K562 (cell line): Measurements from ENCODE around the gene CDYL. TPM values are rescaled to one million over a fixed set of nuclear protein-coding genes. Genes with fewer than 3 reads are reported as not detected.

Experiments
- ATAC-seq: fragments of 200-7000 bp; cut with Tn5 transposase; 3 replicates; pipeline ENCODE4 v1.9.1; 2020; ENCODE audit warnings: moderate library complexity
- BruUV-seq: library from RNA; stranded (reverse); fragments of 400-500 nt; replicated peaks from 2 replicates; lab custom pipeline; 2021; lab: Mats Ljungman, UMichigan
- CTCF ChIA-PET: fragments of 300-600 bp; formaldehyde crosslinking; extraction: SDS; loops from one replicate; lab custom pipeline; 2021; ENCODE audit warnings: low intra/inter-chr PET ratio; lab: Yijun Ruan, JAX
- POLR2A ChIA-PET: fragments of 300-600, 350-650 bp; sonication (Branson Sonifier 250); formaldehyde crosslinking; extraction: SDS; loops from one replicate; lab custom pipeline; 2021; ENCODE audit warnings: antibody characterized with exemption, inconsistent platforms; lab: Yijun Ruan, JAX
- DNase-seq, 4 experiments: peaks; one replicate each; pipeline versions ENCODE4 v3.0.0 to v3.0.0-alpha.2; 2011 to 2018; ENCODE audit warnings: low spot score in 3 of 4, mixed read lengths in 3 of 4; ENCODE audit errors: extremely low read depth in 1 of 4
- FAIRE-seq: peaks from 2 replicates; lab custom pipeline; 2011; peaks lifted over from hg19 to GRCh38; lab: Jason Lieb, UNC
- H2AFZ ChIP-seq: 2 replicates; pipeline ENCODE4 v1.6.0; 2011; ENCODE audit warnings: low read depth, low read length, control low read depth, inconsistent platforms
- H3K27ac ChIP-seq: fragments of 200-600 bp; 3 replicates; pipeline ENCODE4 v1.8.0; 2011; ENCODE audit warnings: low read depth, mild to moderate bottlenecking, control low read depth, inconsistent platforms, low read length, moderate library complexity, mixed read lengths; ENCODE audit errors: extremely low read depth
- H3K27me3 ChIP-seq, 2 experiments: fragments of 300-600 bp in 1 of 2; 2 replicates in 1 of 2; 3 replicates in 1 of 2; pipeline versions ENCODE4 v1.6.0 to v1.8.0; 2011; ENCODE audit warnings: inconsistent platforms in 2 of 2, low read length in 2 of 2, mild to moderate bottlenecking in 1 of 2, mixed read lengths in 1 of 2, moderate library complexity in 1 of 2; ENCODE audit not compliant: control insufficient read depth in 2 of 2, insufficient read depth in 2 of 2
- H3K36me3 ChIP-seq: fragments of 300-600 bp; 3 replicates; pipeline ENCODE4 v1.8.0; 2011; ENCODE audit warnings: mild to moderate bottlenecking, low read length, inconsistent platforms; ENCODE audit not compliant: control insufficient read depth, insufficient read depth
- H3K4me1 ChIP-seq, 2 experiments: fragments of 200-600 bp in 1 of 2; replicated peaks in 1 of 2; 2 replicates in 1 of 2; 3 replicates in 1 of 2; pipeline versions ENCODE4 v1.5.1 to v1.8.0; 2011; ENCODE audit warnings: inconsistent platforms in 2 of 2, low read length in 2 of 2, mild to moderate bottlenecking in 1 of 2, mixed read lengths in 1 of 2, moderate library complexity in 1 of 2; ENCODE audit not compliant: control insufficient read depth in 2 of 2, insufficient read depth in 2 of 2
- H3K4me2 ChIP-seq: 2 replicates; pipeline ENCODE4 v1.6.1; 2011; ENCODE audit warnings: low read length, control low read depth, inconsistent platforms, mixed read lengths; ENCODE audit not compliant: insufficient read depth
- H3K4me3 ChIP-seq: fragments of 200-600 bp; sonication (generic), shearing (Covaris generic); 2 replicates; pipeline ENCODE4 v1.5.1; 2016; ENCODE audit warnings: control low read depth, inconsistent platforms
- H3K79me2 ChIP-seq: fragments of 200-600 bp; 3 replicates; pipeline ENCODE4 v1.8.0; 2011; ENCODE audit warnings: low read length, inconsistent platforms; ENCODE audit not compliant: control insufficient read depth, insufficient read depth
- H3K9ac ChIP-seq, 2 experiments: 2 replicates each; pipeline versions ENCODE4 v1.6.0 to v1.6.1; 2011; ENCODE audit warnings: low read depth in 2 of 2, low read length in 2 of 2, control low read depth in 1 of 2, inconsistent platforms in 1 of 2, mild to moderate bottlenecking in 1 of 2, mixed read lengths in 1 of 2; ENCODE audit not compliant: insufficient read depth in 1 of 2
- H3K9me1 ChIP-seq: one replicate; pipeline ENCODE4 v1.6.0; 2011; ENCODE audit warnings: inconsistent platforms, mild to moderate bottlenecking, low read length, moderate library complexity; ENCODE audit not compliant: control insufficient read depth, insufficient read depth
- H3K9me3 ChIP-seq: replicated peaks from 2 replicates; pipeline ENCODE4 v1.5.1; 2011; ENCODE audit warnings: low read depth, low read length, inconsistent platforms; ENCODE audit not compliant: control insufficient read depth, insufficient read depth
- H4K20me1 ChIP-seq: replicated peaks from 2 replicates; pipeline ENCODE4 v1.6.1; 2011; ENCODE audit warnings: low read length, inconsistent platforms, mixed read lengths; ENCODE audit not compliant: control insufficient read depth, insufficient read depth
- CBX2 ChIP-seq: fragments of 200-600 bp; sonication (generic); IDR thresholded peaks from one replicate; pipeline ENCODE4 v1.6.1; 2012; ENCODE audit warnings: mild to moderate bottlenecking, low read length, inconsistent platforms; ENCODE audit not compliant: insufficient read depth, poor library complexity, severe bottlenecking
- FOS ChIP-seq: IDR thresholded peaks from 3 replicates; pipeline ENCODE4 v1.6.1; 2011; ENCODE audit not compliant: insufficient read length; ENCODE audit errors: extremely low read depth
- GATA2 ChIP-seq: sonication (generic); formaldehyde crosslinking; IDR thresholded peaks from 2 replicates; pipeline ENCODE4 v1.4.0; 2020; ENCODE audit warnings: mild to moderate bottlenecking, missing genetic modification reagents
- POLR3G ChIP-seq: IDR thresholded peaks from 2 replicates; pipeline ENCODE4 v1.6.1; 2011; ENCODE audit not compliant: insufficient read length, insufficient replicate concordance; ENCODE audit errors: extremely low read depth
- PRPF4 ChIP-seq: fragments of 200-400 bp; formaldehyde crosslinking; IDR thresholded peaks from one replicate; pipeline ENCODE4 v1.6.1; 2017; ENCODE audit warnings: low read length, low read depth, mild to moderate bottlenecking; ENCODE audit not compliant: insufficient read depth, poor library complexity, severe bottlenecking
- RREB1 ChIP-seq: fragments of 250-450 bp; sonication (Bioruptor Pico); IDR thresholded peaks from 2 replicates; pipeline ENCODE4 v1.4.0; 2020
- SIN3A ChIP-seq, 2 experiments: fragments of 150-350 bp in 1 of 2; IDR thresholded peaks; 2 replicates each; pipeline ENCODE4 v1.6.1; 2011 to 2016; ENCODE audit warnings: borderline replicate concordance in 2 of 2, low read depth in 2 of 2, low read length in 2 of 2, mild to moderate bottlenecking in 2 of 2, moderate library complexity in 2 of 2; ENCODE audit not compliant: control insufficient read depth in 1 of 2
- TAF9B ChIP-seq: fragments of 450-650 bp; IDR thresholded peaks from 2 replicates; pipeline ENCODE4 v1.6.1; 2018; ENCODE audit warnings: mild to moderate bottlenecking; ENCODE audit not compliant: partially characterized antibody
- ZNF76 ChIP-seq: fragments of 250-450 bp; sonication (Bioruptor Pico); IDR thresholded peaks from 2 replicates; pipeline ENCODE4 v1.4.0; 2020; ENCODE audit warnings: mild to moderate bottlenecking, moderate library complexity, borderline replicate concordance
- WGBS: fragments of 100-300 bp; shearing (Covaris generic); methylation state at CpG from one replicate; pipeline ENCODE4 v1.1.6; 2016; ENCODE audit warnings: low coverage, mixed read lengths; ENCODE audit not compliant: insufficient coverage; ENCODE audit errors: missing lambda C conversion rate; 5-methylcytosine and 5-hydroxymethylcytosine counted together
- in situ Hi-C: fragments of 300-500 bp; cut with MboI; formaldehyde crosslinking; loops from 4 replicates; pipeline ENCODE4 v1.15.0; 2018; ENCODE audit warnings: inconsistent platforms, mixed read lengths
- intact Hi-C: fragments of 100-400 bp; cut with micrococcal nuclease; formaldehyde crosslinking; loops from 2 replicates; pipeline ENCODE4 v1.14.2; 2022
- polyA plus RNA-seq, 8 experiments: library from polyadenylated mRNA; depleted of rRNA in 4 of 8; stranded (reverse) in 5 of 8; unstranded in 3 of 8; fragments of >200 nt; fragmentation: Nextera tagmentation in 2 of 8; fragmentation: Illumina TruSeq in 1 of 8; extraction: Ambion mirVana in 2 of 8; extraction: Trizol in 1 of 8; gene quantifications; 2 replicates each; pipeline versions ENCODE4 v1.2.1 to v1.2.3, GENCODE V29; 2011 to 2014; ENCODE audit warnings: inconsistent platforms in 1 of 8, missing spikeins in 1 of 8
- total RNA-seq, 7 experiments: library from RNA; depleted of rRNA in 6 of 7; stranded (reverse); fragments of >200 nt in 6 of 7; fragmentation: Illumina TruSeq in 2 of 7; extraction: Trizol in 2 of 7; gene quantifications; 2 replicates each; pipeline versions ENCODE4 v1.2.1 to v1.2.3, GENCODE V29; 2011 to 2021; ENCODE audit warnings: low replicate concordance in 1 of 7
- TF ChIP-seq, protein P1 (sequence below): fragments of 450-650 bp; formaldehyde crosslinking; IDR thresholded peaks from 2 replicates; pipeline ENCODE4 v1.4.0; 2022; ENCODE audit warnings: mild to moderate bottlenecking, moderate library complexity
- TF ChIP-seq, protein P2 (sequence below), 2 experiments: IDR thresholded peaks; 2 replicates each; pipeline ENCODE4 v1.6.1; 2012; ENCODE audit warnings: improper control_type of control experiment in 2 of 2, low read depth in 2 of 2, low read length in 2 of 2, borderline replicate concordance in 1 of 2

Gene CDYL
- total and polyA plus RNA-seq, 9 of the 15 experiments (the other 6 are each of a cell fraction or from before 2014, with no cell fraction given) = 8.1 to 45.8 (median 40.8) TPM

DNA sequence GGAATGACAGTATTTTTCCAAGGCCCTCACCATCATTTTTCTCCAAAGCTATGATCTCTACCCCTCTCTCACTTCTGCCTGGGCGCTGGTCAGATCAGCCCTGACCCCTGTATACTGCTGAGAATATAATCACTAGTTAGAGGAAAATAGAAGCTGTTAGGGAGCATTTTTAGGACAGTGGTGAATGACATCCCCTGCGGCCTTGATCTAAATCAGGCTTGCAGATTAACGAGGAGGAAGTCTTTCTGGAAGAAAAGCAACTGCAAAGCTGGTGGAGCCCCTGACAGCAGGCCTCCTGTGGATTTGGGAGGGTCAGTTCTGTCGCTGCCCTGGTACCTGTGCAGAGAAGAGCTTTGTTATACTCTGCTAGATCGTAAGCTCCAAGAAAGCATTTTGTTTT is 119.8 kb downstream of the CDYL start (continued):
- no peak for TF ChIP-seq CBX2
- no peak for TF ChIP-seq TAF9B
- TF ChIP-seq, all 486 proteins: peak for 0

DNA sequence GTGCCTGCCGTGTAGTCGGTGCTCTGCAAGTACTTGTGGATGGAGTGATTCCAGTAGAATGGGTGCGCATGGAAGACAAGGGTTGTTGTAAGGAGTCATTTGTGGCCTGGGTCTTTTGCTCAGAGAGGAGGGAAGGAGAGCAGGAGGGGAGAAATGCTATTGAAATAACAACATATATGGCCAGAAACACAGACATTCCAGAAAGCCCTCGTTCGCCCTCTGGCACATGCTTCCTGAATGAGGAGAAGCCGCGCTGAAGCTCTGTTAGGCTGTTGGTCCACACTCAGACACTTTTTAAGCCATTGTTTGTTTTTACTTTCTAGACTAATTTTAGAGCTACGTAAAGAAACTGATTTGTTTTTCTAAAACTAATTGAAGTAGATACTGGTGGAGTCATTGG is 120.2 kb downstream of the CDYL start:
- ATAC-seq (no peak), FAIRE-seq (no peak), DNase-seq (no peak)
- Histone ChIP-seq H4K20me1 (no peaks in the 10 kb centered on the region), H3K9me3 (no peaks in the 10 kb centered on the region), H3K79me2 (peaks cover 13% of the 10 kb centered on the region), H3K27ac (no peak overlapping the region), H3K4me3 (no peak overlapping the region), H3K27me3 (no peaks in the 10 kb centered on the region), H2AFZ (no peak overlapping the region), H3K9ac (no peak overlapping the region), H3K4me1 (no peaks in the 10 kb centered on the region), H3K9me1 (no peaks in the 10 kb centered on the region), H3K4me2 (no peak overlapping the region), H3K36me3 (peaks cover 47% of the 10 kb centered on the region)
- CTCF ChIA-PET = no interaction called here
- no TSS peak for BruUV-seq
- in situ Hi-C loops (no loop called here), intact Hi-C loops (no loop called here)
- POLR2A ChIA-PET = interaction anchor here (0.8 to 2.5 kb wide), 5 partner anchors 9 to 271 kb away, joined by 3 to 13 read pairs (median 3); no protein-coding TSS in a partner anchor
- WGBS = 96% methylated on average over 8 of the region's 8 CpGs
- TF ChIP-seq RREB1 (CRISPR knock-in tag) = no peak
- no peak for TF ChIP-seq FOS
- TF ChIP-seq, protein P1, sequence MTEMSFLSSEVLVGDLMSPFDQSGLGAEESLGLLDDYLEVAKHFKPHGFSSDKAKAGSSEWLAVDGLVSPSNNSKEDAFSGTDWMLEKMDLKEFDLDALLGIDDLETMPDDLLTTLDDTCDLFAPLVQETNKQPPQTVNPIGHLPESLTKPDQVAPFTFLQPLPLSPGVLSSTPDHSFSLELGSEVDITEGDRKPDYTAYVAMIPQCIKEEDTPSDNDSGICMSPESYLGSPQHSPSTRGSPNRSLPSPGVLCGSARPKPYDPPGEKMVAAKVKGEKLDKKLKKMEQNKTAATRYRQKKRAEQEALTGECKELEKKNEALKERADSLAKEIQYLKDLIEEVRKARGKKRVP (CRISPR knock-in tag) = no peak
- no peak for TF ChIP-seq ZNF76 (CRISPR knock-in tag)
- TF ChIP-seq, protein P2, sequence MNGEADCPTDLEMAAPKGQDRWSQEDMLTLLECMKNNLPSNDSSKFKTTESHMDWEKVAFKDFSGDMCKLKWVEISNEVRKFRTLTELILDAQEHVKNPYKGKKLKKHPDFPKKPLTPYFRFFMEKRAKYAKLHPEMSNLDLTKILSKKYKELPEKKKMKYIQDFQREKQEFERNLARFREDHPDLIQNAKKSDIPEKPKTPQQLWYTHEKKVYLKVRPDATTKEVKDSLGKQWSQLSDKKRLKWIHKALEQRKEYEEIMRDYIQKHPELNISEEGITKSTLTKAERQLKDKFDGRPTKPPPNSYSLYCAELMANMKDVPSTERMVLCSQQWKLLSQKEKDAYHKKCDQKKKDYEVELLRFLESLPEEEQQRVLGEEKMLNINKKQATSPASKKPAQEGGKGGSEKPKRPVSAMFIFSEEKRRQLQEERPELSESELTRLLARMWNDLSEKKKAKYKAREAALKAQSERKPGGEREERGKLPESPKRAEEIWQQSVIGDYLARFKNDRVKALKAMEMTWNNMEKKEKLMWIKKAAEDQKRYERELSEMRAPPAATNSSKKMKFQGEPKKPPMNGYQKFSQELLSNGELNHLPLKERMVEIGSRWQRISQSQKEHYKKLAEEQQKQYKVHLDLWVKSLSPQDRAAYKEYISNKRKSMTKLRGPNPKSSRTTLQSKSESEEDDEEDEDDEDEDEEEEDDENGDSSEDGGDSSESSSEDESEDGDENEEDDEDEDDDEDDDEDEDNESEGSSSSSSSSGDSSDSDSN (IDR thresholded peaks at IDR 0.05; ENCODE audit: borderline replicate concordance in 1 of 2, low read depth in 2 of 2, low read length in 2 of 2) = no peak
- TF ChIP-seq SIN3A (IDR thresholded peaks at IDR 0.05; ENCODE audit: borderline replicate concordance in 2 of 2, control insufficient read depth in 1 of 2, low read depth in 2 of 2, low read length in 2 of 2) = no peak
- TF ChIP-seq POLR3G = no peak
- no peak for TF ChIP-seq GATA2 (CRISPR knock-in tag)
- TF ChIP-seq PRPF4 = no peak
